ENCODE measurements around the gene CDK14. TPM values are rescaled to one million over a fixed set of nuclear protein-coding genes. Genes with fewer than 3 reads are reported as not detected.

CDK14 gene
- total and polyA plus RNA-seq, 2 of the 8 experiments (the other 6 are each of a cell fraction or from before 2014, with no cell fraction given), result 5.5 to 47.3 TPM

DNA sequence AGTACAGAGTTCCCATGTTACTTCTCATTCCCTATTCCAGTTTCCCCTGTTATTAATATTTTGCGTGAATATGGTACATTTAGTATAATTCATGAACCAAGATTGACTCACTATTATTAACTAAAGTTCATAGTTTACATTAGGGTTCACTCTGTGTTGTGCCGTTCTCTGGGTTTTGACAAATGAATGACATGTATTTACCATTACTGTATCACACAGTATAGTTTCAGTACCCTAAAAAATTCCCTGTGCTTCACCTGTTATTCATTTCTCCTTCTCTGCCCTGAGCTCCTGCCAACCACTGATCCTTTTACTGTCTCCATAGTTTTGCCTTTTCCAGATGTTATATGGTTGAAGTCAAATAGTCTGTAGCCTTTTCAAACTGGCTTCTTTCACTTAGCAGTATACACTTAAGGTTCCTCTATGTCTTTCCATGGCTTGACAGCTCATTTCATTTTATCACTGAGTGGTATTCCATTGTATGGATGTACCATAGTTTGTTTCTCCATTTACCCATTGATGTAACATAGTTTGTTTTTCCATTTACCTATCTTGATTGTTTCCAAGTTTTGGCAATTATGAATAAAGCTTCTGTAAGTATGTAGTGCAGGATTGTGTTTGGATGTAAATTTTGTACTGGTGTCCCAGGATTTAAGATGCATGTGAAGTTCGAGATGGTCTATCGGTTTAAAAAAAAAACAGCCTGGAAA is 58.8 kb downstream of the CDK14 start (continued):
- TF ChIP-seq TCF12 (IDR thresholded peaks at IDR 0.05; ENCODE audit: low read depth, low read length) (no peak), SP2 (IDR thresholded peaks at IDR 0.05; ENCODE audit: low read length) (no peak), RFX5 (IDR thresholded peaks at IDR 0.05; ENCODE audit: borderline replicate concordance, low read depth, low read length) (no peak), CHD1 (IDR thresholded peaks at IDR 0.05; ENCODE audit: low read depth, low read length) (no peak), SIN3A (conservative IDR thresholded peaks at IDR 0.05 in 1 of 2, IDR thresholded peaks at IDR 0.05 in 1 of 2; ENCODE audit: low read depth in 1 of 2, low read length in 2 of 2) (no peak), TAF7 (optimal IDR thresholded peaks at IDR 0.05; ENCODE audit: borderline replicate concordance, low read depth, low read length) (no peak), KDM1A (IDR thresholded peaks at IDR 0.05; ENCODE audit: borderline replicate concordance, low read length) (no peak), PHF8 (conservative IDR thresholded peaks at IDR 0.05; ENCODE audit: low read depth, low read length) (no peak)
